ENCODE measurements around the gene CC2D1A. TPM values are rescaled to one million over a fixed set of nuclear protein-coding genes. Genes with fewer than 3 reads are reported as not detected.

The CC2D1A gene
- total and polyA plus RNA-seq, 2 donors (not counting 1 experiment from before 2014, with no cell fraction given), result 34.3 to 47.2 TPM

GRCh38 chr19:13962699-13963602, 57.0 kb downstream of the CC2D1A start:
- Histone ChIP-seq H3K4me2 (replicated peaks; ENCODE audit: low read depth, low read length, poor library complexity, severe bottlenecking) (no peak overlapping the region), H2AFZ (ENCODE audit: insufficient read depth, low read depth, low read length, poor library complexity, severe bottlenecking) (no peak overlapping the region), H3K27ac (ENCODE audit: low read length in 2 of 2) (no peak overlapping the region), H3K9me3 (ENCODE audit: control extremely low read depth in 1 of 3, control insufficient read depth in 2 of 3, insufficient read depth in 1 of 3, low read length in 2 of 3) (peaks cover 0 to 3% (median 0%) of the 10 kb centered on the region in 3 donors), H3K36me3 (replicated peaks in 1 of 2; ENCODE audit: control extremely low read depth in 1 of 2, control insufficient read depth in 1 of 2, extremely low read depth in 1 of 2, insufficient read depth in 2 of 2, low read length in 1 of 2) (peaks cover 0 to 54% of the 10 kb centered on the region in 2 experiments), H3K27me3 (replicated peaks in 1 of 4; ENCODE audit: control extremely low read depth in 1 of 4, control insufficient read depth in 3 of 4, insufficient read depth in 4 of 4, low read length in 3 of 4) (no peaks in the 10 kb centered on the region), H3K79me2 (ENCODE audit: control insufficient read depth, insufficient read depth, low read length) (no peaks in the 10 kb centered on the region), H3K9ac (ENCODE audit: low read length) (no peak overlapping the region), H4K20me1 (ENCODE audit: control insufficient read depth, insufficient read depth, low read length, poor library complexity, severe bottlenecking) (peaks cover 14% of the 10 kb centered on the region), H3K4me3 (ENCODE audit: control extremely low read depth in 1 of 5, extremely low read depth in 1 of 5, insufficient read depth in 1 of 5, low read depth in 2 of 5, low read length in 4 of 5) (no peak overlapping the region), H3K4me1 (ENCODE audit: control insufficient read depth in 2 of 2, insufficient read depth in 2 of 2, low read length in 2 of 2) (no peaks in the 10 kb centered on the region)
- TF ChIP-seq CTCF (IDR thresholded peaks at IDR 0.05) (no peak), EZH2 (IDR thresholded peaks at IDR 0.05; ENCODE audit: borderline replicate concordance, insufficient read depth, low read depth, low read length, poor library complexity, severe bottlenecking) (no peak)
- DNase-seq (peak; percentile 19), ATAC-seq (ENCODE audit: low read depth) (no peak)
- no peaks in the 10 kb centered on the region for H3K27me3 Mint-ChIP-seq
- ChIA-PET POLR2A (interaction anchor here (0.6 kb wide), 1 partner anchor 1393 kb away, joined by 3 read pairs; no protein-coding TSS in a partner anchor), CTCF (interaction anchor here (0.9 to 1.1 kb wide), 2 partner anchors 69 to 82 kb away, joined by 3 to 4 read pairs; partner anchors contain the start of gene IL27RA)
- intact Hi-C loops (cut with micrococcal nuclease), result no loop called here
- no peaks in the 10 kb centered on the region for H3K9me3 Mint-ChIP-seq (ENCODE audit: insufficient read depth)
- H3K27ac Mint-ChIP-seq, result no peak overlapping the region
- H3K4me3 Mint-ChIP-seq, result no peak overlapping the region
- H3K4me1 Mint-ChIP-seq, result no peaks in the 10 kb centered on the region
- WGBS (ENCODE audit: insufficient coverage), result 97% methylated on average over 79 of the region's 89 CpGs

- intact Hi-C loops (cut with micrococcal nuclease), result no loop called here
- H3K27ac Mint-ChIP-seq, result no peak overlapping the region
- Histone ChIP-seq H3K27me3 (replicated peaks in 1 of 4; ENCODE audit: control extremely low read depth in 1 of 4, control insufficient read depth in 3 of 4, insufficient read depth in 4 of 4, low read length in 3 of 4) (no peaks in the 10 kb centered on the region), H4K20me1 (ENCODE audit: control insufficient read depth, insufficient read depth, low read length, poor library complexity, severe bottlenecking) (peaks cover 7% of the 10 kb centered on the region), H3K9ac (ENCODE audit: low read length) (no peak overlapping the region), H3K36me3 (replicated peaks in 1 of 2; ENCODE audit: control extremely low read depth in 1 of 2, control insufficient read depth in 1 of 2, extremely low read depth in 1 of 2, insufficient read depth in 2 of 2, low read length in 1 of 2) (peaks cover 0 to 54% of the 10 kb centered on the region in 2 experiments), H3K9me3 (ENCODE audit: control extremely low read depth in 1 of 3, control insufficient read depth in 2 of 3, insufficient read depth in 1 of 3, low read length in 2 of 3) (peaks cover 0 to 3% (median 0%) of the 10 kb centered on the region in 3 donors), H3K4me2 (replicated peaks; ENCODE audit: low read depth, low read length, poor library complexity, severe bottlenecking) (no peak overlapping the region), H3K79me2 (ENCODE audit: control insufficient read depth, insufficient read depth, low read length) (no peaks in the 10 kb centered on the region), H3K27ac (ENCODE audit: low read length in 2 of 2) (no peak overlapping the region), H3K4me3 (ENCODE audit: control extremely low read depth in 1 of 5, extremely low read depth in 1 of 5, insufficient read depth in 1 of 5, low read depth in 2 of 5, low read length in 4 of 5) (no peak overlapping the region), H2AFZ (ENCODE audit: insufficient read depth, low read depth, low read length, poor library complexity, severe bottlenecking) (no peak overlapping the region), H3K4me1 (ENCODE audit: control insufficient read depth in 2 of 2, insufficient read depth in 2 of 2, low read length in 2 of 2) (no peaks in the 10 kb centered on the region)
- no peak for DNase-seq
- no peak overlapping the region for H3K4me3 Mint-ChIP-seq
- ChIA-PET CTCF (no interaction called here), POLR2A (no interaction called here)
- TF ChIP-seq CTCF (IDR thresholded peaks at IDR 0.05) (no peak), EZH2 (IDR thresholded peaks at IDR 0.05; ENCODE audit: borderline replicate concordance, insufficient read depth, low read depth, low read length, poor library complexity, severe bottlenecking) (no peak)
- no peaks in the 10 kb centered on the region for H3K27me3 Mint-ChIP-seq
- H3K4me1 Mint-ChIP-seq, result no peaks in the 10 kb centered on the region
- no peaks in the 10 kb centered on the region for H3K9me3 Mint-ChIP-seq (ENCODE audit: insufficient read depth)
- ATAC-seq (ENCODE audit: low read depth), result no peak
- WGBS (ENCODE audit: insufficient coverage), result 96% methylated on average over 47 of the region's 48 CpGs
These were observed 57.7 kb downstream of the CC2D1A start for GRCh38 chr19:13963603-13964105.

Data from B cell (primary cell).